NCI-H2227 treated with DMSO at 0.1 percent for 48 hours (cell line): ENCODE data around the gene NDUFA7.
"Not testable (repeated sequence)": the region's sequence is repeated elsewhere in the genome, so short reads cannot be mapped to it uniquely, and the experiment has no call there.

Experiments used
- DNase-seq: peaks from one replicate; lab custom pipeline; 2025; lab: John Stamatoyannopoulos, UW

Gene NDUFA7

GRCh38 chr19:8264248-8264647 is 56.9 kb downstream of the NDUFA7 start:
- DNase-seq, result not testable (repeated sequence)

DNA sequence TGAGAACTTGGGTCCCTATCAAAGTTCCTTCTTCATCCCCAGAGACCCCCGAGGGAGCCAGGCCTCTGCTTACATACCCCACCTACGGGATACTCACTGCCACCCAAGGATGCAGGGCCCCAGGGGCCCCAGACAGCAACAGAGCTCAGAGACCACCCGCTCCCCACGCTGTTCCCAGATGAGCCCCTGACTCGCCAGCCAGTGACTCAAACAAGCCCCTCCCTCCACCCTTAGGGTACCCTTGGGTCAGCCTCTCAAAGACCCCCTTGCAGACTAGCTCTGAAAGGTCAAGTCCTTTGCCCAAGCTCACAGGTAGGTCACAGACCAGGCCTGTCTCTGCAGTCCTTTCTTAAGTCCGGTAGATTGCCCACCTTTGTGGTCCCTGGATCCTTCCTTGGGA is 58.7 kb downstream of the NDUFA7 start:
- no peak for DNase-seq

GRCh38 chr19:8261881-8262280 is 59.3 kb downstream of the NDUFA7 start:
- DNase-seq, result no peak

DNA sequence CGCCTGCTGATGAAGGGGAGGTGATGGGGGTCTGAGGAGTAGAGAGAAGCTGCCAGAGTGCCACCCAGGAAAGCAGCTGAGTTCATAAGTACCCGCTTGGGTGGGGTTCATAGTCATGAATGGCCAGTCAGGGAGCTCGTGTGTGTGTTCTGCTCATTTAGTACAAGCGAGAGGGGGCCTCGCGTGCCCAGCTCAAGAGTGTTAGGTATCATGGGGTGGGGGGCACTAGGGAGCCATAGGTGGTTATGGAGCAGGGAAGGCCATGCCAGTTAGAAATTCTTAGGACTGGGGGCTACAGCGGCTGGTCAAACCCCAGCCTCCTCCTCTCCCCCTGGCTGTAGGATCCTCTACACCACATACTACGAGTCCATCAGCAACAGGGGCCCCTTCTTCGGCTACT is 59.8 kb downstream of the NDUFA7 start:
- no peak for DNase-seq
